H1 (cell line): Measurements from ENCODE around the gene CRTC2. TPM values are rescaled to one million over a fixed set of nuclear protein-coding genes. Genes with fewer than 3 reads are reported as not detected.

Experiments
- CTCF ChIA-PET: fragments of 300-600 bp; sonication (Branson Sonifier 250); formaldehyde crosslinking; loops from one replicate; lab custom pipeline; 2021; ENCODE audit not compliant: partially characterized antibody; lab: Charles Lee
- POLR2A ChIA-PET: fragments of 300-600 bp; sonication (Branson Sonifier 250); formaldehyde crosslinking; loops from one replicate; lab custom pipeline; 2021; ENCODE audit warnings: inconsistent platforms; ENCODE audit not compliant: partially characterized antibody; lab: Charles Lee
- DNase-seq, 2 experiments: peaks; one replicate each; pipeline versions ENCODE4 v3.0.0 to v3.0.0-alpha.2; 2010 to 2022; ENCODE audit warnings: low spot score in 2 of 2, low read depth in 1 of 2, mixed read lengths in 1 of 2
- FAIRE-seq: peaks from 2 replicates; lab custom pipeline; 2011; peaks lifted over from hg19 to GRCh38; lab: Jason Lieb, UNC
- H2AFZ ChIP-seq: 2 replicates; pipeline ENCODE4 v1.8.1; 2012; ENCODE audit warnings: low read length, inconsistent platforms
- H2AK5ac ChIP-seq: 2 replicates; pipeline ENCODE4 v1.6.1; 2013; ENCODE audit warnings: low read depth, low read length
- H2BK120ac ChIP-seq: replicated peaks from 2 replicates; pipeline ENCODE3; 2013; ENCODE audit warnings: low read depth, low read length, inconsistent platforms
- H2BK12ac ChIP-seq: 2 replicates; pipeline ENCODE4 v1.6.1; 2013; ENCODE audit warnings: low read depth, low read length
- H2BK15ac ChIP-seq: 2 replicates; pipeline ENCODE4 v1.6.1; 2013; ENCODE audit warnings: low read length
- H2BK20ac ChIP-seq: 2 replicates; pipeline ENCODE4 v1.6.1; 2013; ENCODE audit warnings: low read length
- H2BK5ac ChIP-seq: 2 replicates; pipeline ENCODE4 v1.6.1; 2013; ENCODE audit warnings: low read depth, low read length
- H3K14ac ChIP-seq: 2 replicates; pipeline ENCODE4 v1.6.1; 2013; ENCODE audit warnings: inconsistent platforms; ENCODE audit not compliant: insufficient read length
- H3K18ac ChIP-seq: 2 replicates; pipeline ENCODE4 v1.6.1; 2013; ENCODE audit warnings: low read length; ENCODE audit errors: extremely low read depth
- H3K23ac ChIP-seq: 2 replicates; pipeline ENCODE4 v1.6.1; 2013; ENCODE audit warnings: inconsistent platforms; ENCODE audit not compliant: insufficient read length
- H3K23me2 ChIP-seq: 2 replicates; pipeline ENCODE4 v1.6.1; 2013; ENCODE audit warnings: low read depth, low read length
- H3K27ac ChIP-seq: 2 replicates; pipeline ENCODE4 v1.6.1; 2011; ENCODE audit warnings: low read depth, low read length, inconsistent platforms
- H3K27me3 ChIP-seq, 4 experiments: replicated peaks in 1 of 4; 1 replicate in 1 of 4; 2 replicates in 3 of 4; pipeline versions ENCODE4 v1.6.1 to v1.8.1; 2011 to 2013; ENCODE audit warnings: low read length in 3 of 4, mild to moderate bottlenecking in 3 of 4, inconsistent platforms in 2 of 4, mixed read lengths in 2 of 4, moderate library complexity in 1 of 4; ENCODE audit not compliant: control insufficient read depth in 3 of 4, insufficient read depth in 3 of 4; ENCODE audit errors: extremely low read depth in 1 of 4
- H3K36me3 ChIP-seq, 4 experiments: 2 replicates each; pipeline versions ENCODE4 v1.6.1 to v1.8.1; 2011 to 2013; ENCODE audit warnings: mild to moderate bottlenecking in 4 of 4, low read length in 3 of 4, moderate library complexity in 2 of 4, control low read depth in 1 of 4, inconsistent platforms in 1 of 4; ENCODE audit not compliant: insufficient read depth in 4 of 4, control insufficient read depth in 2 of 4
- H3K4ac ChIP-seq: replicated peaks from 2 replicates; pipeline ENCODE3; 2013; ENCODE audit warnings: low read length, low read depth, mixed read lengths, inconsistent platforms; ENCODE audit not compliant: insufficient read length
- H3K4me1 ChIP-seq, 4 experiments: replicated peaks in 1 of 4; 1 replicate in 1 of 4; 2 replicates in 3 of 4; pipeline versions ENCODE4 v1.6.1 to v1.8.1; 2011 to 2013; ENCODE audit warnings: low read length in 3 of 4, inconsistent platforms in 2 of 4, mixed read lengths in 1 of 4; ENCODE audit not compliant: insufficient read depth in 4 of 4, control insufficient read depth in 3 of 4
- H3K4me2 ChIP-seq, 2 experiments: 2 replicates each; pipeline versions ENCODE4 v1.6.1 to v1.8.1; 2011 to 2013; ENCODE audit warnings: low read depth in 2 of 2, low read length in 2 of 2, control low read depth in 1 of 2, inconsistent platforms in 1 of 2, mild to moderate bottlenecking in 1 of 2; ENCODE audit not compliant: insufficient read depth in 1 of 2
- H3K4me3 ChIP-seq, 4 experiments: fragments of 200-600, 300-600 bp in 1 of 4; sonication (generic), shearing (Covaris generic), sonication (Bioruptor Twin) in 1 of 4; 2 replicates each; pipeline versions ENCODE4 v1.5.1 to v1.8.1; 2011 to 2016; ENCODE audit warnings: low read length in 4 of 4, low read depth in 3 of 4, control low read depth in 2 of 4, inconsistent platforms in 2 of 4, mild to moderate bottlenecking in 2 of 4, mixed read lengths in 1 of 4, moderate library complexity in 1 of 4; ENCODE audit not compliant: insufficient read depth in 2 of 4; ENCODE audit errors: extremely low read depth in 1 of 4
- H3K56ac ChIP-seq: replicated peaks from 2 replicates; pipeline ENCODE3; 2013; ENCODE audit warnings: low read depth, mild to moderate bottlenecking, mixed read lengths, low read length, inconsistent platforms; ENCODE audit not compliant: insufficient read length
- H3K79me1 ChIP-seq: 2 replicates; pipeline ENCODE4 v1.6.1; 2013; ENCODE audit warnings: low read depth, low read length, control low read depth
- H3K79me2 ChIP-seq, 2 experiments: 2 replicates each; pipeline versions ENCODE4 v1.6.1 to v1.8.1; 2012 to 2013; ENCODE audit warnings: low read length in 2 of 2, mild to moderate bottlenecking in 2 of 2, inconsistent platforms in 1 of 2; ENCODE audit not compliant: insufficient read depth in 2 of 2, control insufficient read depth in 1 of 2
- H3K9ac ChIP-seq, 4 experiments: replicated peaks in 1 of 4; 1 replicate in 1 of 4; 2 replicates in 3 of 4; pipeline versions ENCODE4 v1.6.1 to v1.8.1; 2011 to 2013; ENCODE audit warnings: low read depth in 3 of 4, low read length in 3 of 4, control low read depth in 2 of 4, mild to moderate bottlenecking in 2 of 4, moderate library complexity in 2 of 4, inconsistent platforms in 1 of 4; ENCODE audit errors: extremely low read depth in 1 of 4
- H3K9me3 ChIP-seq, 2 experiments: 2 replicates each; pipeline versions ENCODE4 v1.6.1 to v1.8.1; 2012 to 2013; ENCODE audit warnings: mild to moderate bottlenecking in 2 of 2, moderate library complexity in 2 of 2, control low read depth in 1 of 2, inconsistent platforms in 1 of 2, low read depth in 1 of 2, low read length in 1 of 2, mixed read lengths in 1 of 2; ENCODE audit not compliant: insufficient read depth in 2 of 2
- H4K20me1 ChIP-seq, 2 experiments: replicated peaks in 1 of 2; 2 replicates each; pipeline versions ENCODE3 to v1.8.1; 2011 to 2013; ENCODE audit warnings: inconsistent platforms in 2 of 2, low read length in 2 of 2, mild to moderate bottlenecking in 1 of 2; ENCODE audit not compliant: insufficient read depth in 2 of 2, control insufficient read depth in 1 of 2
- H4K5ac ChIP-seq: 2 replicates; pipeline ENCODE4 v1.6.1; 2013; ENCODE audit warnings: low read length, low read depth, mixed read lengths, inconsistent platforms; ENCODE audit not compliant: insufficient read length
- H4K8ac ChIP-seq: 2 replicates; pipeline ENCODE4 v1.8.0; 2013; ENCODE audit warnings: mild to moderate bottlenecking, moderate library complexity, low read length, inconsistent platforms; ENCODE audit not compliant: insufficient read depth; ENCODE audit errors: extremely low read depth
- H4K91ac ChIP-seq: replicated peaks from 2 replicates; pipeline ENCODE3; 2013; ENCODE audit warnings: low read length, mixed read lengths, inconsistent platforms; ENCODE audit not compliant: insufficient read length
- ASH2L ChIP-seq: fragments of 200-600, 300-600 bp; sonication (generic); IDR thresholded peaks from one replicate; pipeline ENCODE4 v1.7.1; 2017; ENCODE audit warnings: low read length
- CHD2 ChIP-seq: IDR thresholded peaks from 2 replicates; pipeline ENCODE4 v1.6.1; 2012; ENCODE audit warnings: low read length, improper control_type of control experiment
- JUND ChIP-seq: IDR thresholded peaks from 2 replicates; pipeline ENCODE4 v1.6.1; 2011; ENCODE audit warnings: mild to moderate bottlenecking, improper control_type of control experiment, low read length
- NRF1 ChIP-seq: IDR thresholded peaks from 2 replicates; pipeline ENCODE4 v1.6.1; 2011; ENCODE audit warnings: mild to moderate bottlenecking, low read depth, low read length, improper control_type of control experiment
- SIN3A ChIP-seq, 2 experiments: IDR thresholded peaks in 1 of 2; conservative IDR thresholded peaks in 1 of 2; 2 replicates each; pipeline ENCODE4 v1.6.1; 2011 to 2012; ENCODE audit warnings: low read length in 2 of 2, improper control_type of control experiment in 1 of 2, low read depth in 1 of 2, mild to moderate bottlenecking in 1 of 2
- SRF ChIP-seq: IDR thresholded peaks from 2 replicates; pipeline ENCODE4 v1.6.1; 2011; ENCODE audit warnings: mild to moderate bottlenecking, low read depth, low read length, moderate library complexity
- WGBS, 2 experiments: shearing (Covaris generic) in 1 of 2; methylation state at CpG; one replicate each; pipeline versions ENCODE4 v1.1.6 to v1.1.7; 2013 to 2015; ENCODE audit warnings: low lambda C conversion rate in 2 of 2, mixed read lengths in 2 of 2, inconsistent platforms in 1 of 2, low coverage in 1 of 2, missing lambda C conversion rate in 1 of 2; ENCODE audit not compliant: insufficient replicate concordance in 2 of 2, insufficient coverage in 1 of 2, insufficient read length in 1 of 2; ENCODE audit errors: extremely low coverage in 1 of 2, missing lambda C conversion rate in 1 of 2; 5-methylcytosine and 5-hydroxymethylcytosine counted together
- polyA plus RNA-seq, 7 experiments: library from polyadenylated mRNA; depleted of rRNA in 3 of 7; stranded (reverse) in 5 of 7; unstranded in 2 of 7; fragments of >200 nt in 5 of 7; fragments of 200-250 nt in 2 of 7; gene quantifications; 1 replicate in 5 of 7; 2 replicates in 1 of 7; 4 replicates in 1 of 7; pipeline versions ENCODE4 v1.2.1 to v1.2.3, GENCODE V29; 2011 to 2013; ENCODE audit warnings: missing spikeins in 2 of 7, mixed read lengths in 2 of 7
- total RNA-seq: library from RNA; stranded (reverse); fragmentation: NEBNext Ultra II Directional; extraction: Animal tissue kit (Norgen Biotek cat#: 25700); gene quantifications from 2 replicates; pipeline ENCODE4 v1.2.1, GENCODE V29; 2021

The CRTC2 gene
- total and polyA plus RNA-seq, 2 of the 8 experiments (the other 6 are each of a cell fraction or from before 2014, with no cell fraction given), result 28.6 to 34.3 TPM

GRCh38 chr1:153934746-153935145, 23.7 kb downstream of the CRTC2 start:
- Histone ChIP-seq H3K9ac (no peak overlapping the region), H4K8ac (no peak overlapping the region), H2BK5ac (no peak overlapping the region), H3K18ac (no peak overlapping the region), H2BK15ac (no peak overlapping the region), H2AFZ (no peak overlapping the region), H3K23ac (no peak overlapping the region), H4K91ac (no peak overlapping the region), H3K27me3 (no peaks in the 10 kb centered on the region), H3K4me2 (no peak overlapping the region), H4K20me1 (peaks cover 0 to 13% of the 10 kb centered on the region in 2 experiments), H4K5ac (no peak overlapping the region), H3K56ac (no peak overlapping the region), H3K27ac (no peak overlapping the region), H3K79me1 (no peaks in the 10 kb centered on the region; the same call in 1 of the 2 replicates), H3K23me2 (no peaks in the 10 kb centered on the region), H2BK12ac (no peak overlapping the region), H3K4me1 (no peaks in the 10 kb centered on the region), H2AK5ac (no peak overlapping the region), H3K14ac (no peak overlapping the region), H3K9me3 (no peaks in the 10 kb centered on the region), H3K4ac (no peak overlapping the region), H3K36me3 (peaks cover 12 to 63% (median 49%) of the 10 kb centered on the region in 4 experiments), H3K4me3 (no peak overlapping the region), H2BK120ac (no peak overlapping the region), H3K79me2 (no peaks in the 10 kb centered on the region), H2BK20ac (no peak overlapping the region)
- FAIRE-seq (no peak), DNase-seq (no peak)
- no peak for TF ChIP-seq ASH2L
- no peak for TF ChIP-seq SIN3A (conservative IDR thresholded peaks at IDR 0.05 in 1 of 2, IDR thresholded peaks at IDR 0.05 in 1 of 2; ENCODE audit: low read depth in 1 of 2, low read length in 2 of 2)
- no peak for TF ChIP-seq CHD2
- no peak for TF ChIP-seq NRF1
- no peak for TF ChIP-seq JUND
- no peak for TF ChIP-seq SRF
- POLR2A ChIA-PET, result interaction anchor here (1.0 to 3.7 kb wide), 5 partner anchors 9 to 56 kb away, joined by 3 to 24 read pairs (median 6); partner anchors contain the start of genes DENND4B, GATAD2B and RPS27
- WGBS, 2 experiments, result 89% methylated on average over 9 of the region's 9 CpGs; no CpG with 5 or more reads in 1 of the 2 experiments
- CTCF ChIA-PET, result interaction anchor here (0.8 to 1.8 kb wide), 3 partner anchors 9 to 12 kb away, joined by 4 to 5 read pairs (median 5); partner anchors contain the start of genes DENND4B and GATAD2B
